IMR-90 (cell line): ENCODE measurements around the gene CHP2. TPM values are rescaled to one million over a fixed set of nuclear protein-coding genes. Genes with fewer than 3 reads are reported as not detected.
A peak's percentile ranks its signal among the peaks of the same experiment; 100 is the strongest.

ENCODE experiments used
- ATAC-seq: fragments of 200-7000 bp; cut with Tn5 transposase; 2 replicates; pipeline ENCODE4 v1.9.1; 2020; ENCODE audit warnings: low read depth, mild to moderate bottlenecking, moderate library complexity
- BruUV-seq: library from RNA; stranded (reverse); fragments of 400-500 nt; replicated peaks from 2 replicates; lab custom pipeline; 2021; lab: Mats Ljungman, UMichigan
- CTCF ChIA-PET: fragments of 300-600 bp; formaldehyde crosslinking; extraction: SDS; loops from one replicate; lab custom pipeline; 2021; ENCODE audit warnings: antibody characterized with exemption; lab: Yijun Ruan, JAX
- POLR2A ChIA-PET: fragments of 300-600 bp; sonication (Branson Sonifier 250); formaldehyde crosslinking; loops from one replicate; lab custom pipeline; 2022; ENCODE audit warnings: antibody characterized with exemption; ENCODE audit not compliant: unreplicated experiment; lab: Charles Lee
- DNase-seq: peaks from one replicate; pipeline ENCODE4 v3.0.0; 2013
- H2AFZ ChIP-seq: replicated peaks from 2 replicates; pipeline ENCODE3; 2013; ENCODE audit warnings: low read length, mild to moderate bottlenecking; ENCODE audit not compliant: poor library complexity
- H2AK5ac ChIP-seq: 2 replicates; pipeline ENCODE4 v1.6.1; 2013; ENCODE audit warnings: low read depth, low read length, inconsistent platforms
- H2AK9ac ChIP-seq: replicated peaks from 2 replicates; pipeline ENCODE3; 2013; ENCODE audit warnings: mild to moderate bottlenecking, low read depth, low read length, moderate library complexity; ENCODE audit not compliant: poor library complexity
- H2BK120ac ChIP-seq: 2 replicates; pipeline ENCODE4 v1.6.1; 2013; ENCODE audit warnings: low read depth, low read length, inconsistent platforms
- H2BK15ac ChIP-seq: 3 replicates; pipeline ENCODE4 v1.6.1; 2013; ENCODE audit warnings: low read depth, low read length, inconsistent platforms
- H2BK20ac ChIP-seq: 2 replicates; pipeline ENCODE4 v1.6.1; 2013; ENCODE audit warnings: low read depth, mild to moderate bottlenecking, inconsistent platforms, low read length, moderate library complexity
- H2BK5ac ChIP-seq: 2 replicates; pipeline ENCODE4 v1.6.1; 2013; ENCODE audit warnings: mild to moderate bottlenecking, low read depth, low read length, inconsistent platforms; ENCODE audit not compliant: poor library complexity, severe bottlenecking
- H3K14ac ChIP-seq: replicated peaks from 2 replicates; pipeline ENCODE4 v1.6.1; 2013; ENCODE audit warnings: low read depth, low read length, inconsistent platforms
- H3K18ac ChIP-seq: 2 replicates; pipeline ENCODE4 v1.6.1; 2013; ENCODE audit warnings: low read depth, low read length, control low read depth
- H3K23ac ChIP-seq: 2 replicates; pipeline ENCODE4 v1.6.1; 2013; ENCODE audit warnings: low read depth, low read length, inconsistent platforms
- H3K27ac ChIP-seq: 2 replicates; pipeline ENCODE4 v1.5.1; 2013; ENCODE audit warnings: mild to moderate bottlenecking, control low read depth, low read length; ENCODE audit not compliant: insufficient read depth
- H3K27me3 ChIP-seq: 2 replicates; pipeline ENCODE4 v1.6.1; 2013; ENCODE audit warnings: low read length; ENCODE audit not compliant: control insufficient read depth, insufficient read depth
- H3K36me3 ChIP-seq: 2 replicates; pipeline ENCODE4 v1.6.1; 2013; ENCODE audit warnings: low read length, mixed read lengths; ENCODE audit not compliant: control insufficient read depth, insufficient read depth
- H3K4ac ChIP-seq: 2 replicates; pipeline ENCODE4 v1.6.1; 2013; ENCODE audit warnings: low read depth, low read length, inconsistent platforms
- H3K4me1 ChIP-seq: 2 replicates; pipeline ENCODE4 v1.6.1; 2013; ENCODE audit warnings: low read length, mixed read lengths; ENCODE audit not compliant: control insufficient read depth, insufficient read depth
- H3K4me2 ChIP-seq: 2 replicates; pipeline ENCODE4 v1.6.1; 2013; ENCODE audit warnings: low read depth, mild to moderate bottlenecking, control low read depth, low read length, moderate library complexity
- H3K4me3 ChIP-seq: 2 replicates; pipeline ENCODE4 v1.5.1; 2013; ENCODE audit warnings: low read depth, mild to moderate bottlenecking, control low read depth, low read length, moderate library complexity; ENCODE audit not compliant: insufficient read depth
- H3K56ac ChIP-seq: 2 replicates; pipeline ENCODE4 v1.6.1; 2013; ENCODE audit warnings: low read length, inconsistent platforms; ENCODE audit not compliant: insufficient read depth; ENCODE audit errors: extremely low read depth
- H3K79me1 ChIP-seq, 2 experiments: 2 replicates each; pipeline ENCODE4 v1.6.1; 2013; ENCODE audit warnings: low read length in 2 of 2, inconsistent platforms in 1 of 2, low read depth in 1 of 2
- H3K9ac ChIP-seq: 2 replicates; pipeline ENCODE4 v1.6.1; 2013; ENCODE audit warnings: low read depth, low read length, control low read depth
- H3K9me1 ChIP-seq: 2 replicates; pipeline ENCODE4 v1.6.1; 2013; ENCODE audit warnings: low read length, inconsistent platforms; ENCODE audit not compliant: insufficient read depth
- H3K9me3 ChIP-seq: 2 replicates; pipeline ENCODE4 v1.6.1; 2013; ENCODE audit warnings: low read length; ENCODE audit not compliant: control insufficient read depth, insufficient read depth
- H4K20me1 ChIP-seq: 2 replicates; pipeline ENCODE4 v1.6.1; 2013; ENCODE audit warnings: low read length, inconsistent platforms; ENCODE audit not compliant: insufficient read depth
- H4K5ac ChIP-seq: 2 replicates; pipeline ENCODE4 v1.6.1; 2013; ENCODE audit warnings: mild to moderate bottlenecking, low read depth, low read length, control low read depth
- H4K8ac ChIP-seq, 2 experiments: 2 replicates each; pipeline ENCODE4 v1.6.1; 2013; ENCODE audit warnings: low read depth in 2 of 2, low read length in 2 of 2, control low read depth in 1 of 2, inconsistent platforms in 1 of 2
- H4K91ac ChIP-seq: 2 replicates; pipeline ENCODE4 v1.6.1; 2013; ENCODE audit warnings: low read depth, low read length, inconsistent platforms; ENCODE audit not compliant: insufficient read depth
- CEBPB ChIP-seq: IDR thresholded peaks from 2 replicates; pipeline ENCODE4 v1.6.1; 2012; ENCODE audit warnings: low read depth, low read length, improper control_type of control experiment
- MAZ ChIP-seq: IDR thresholded peaks from 2 replicates; pipeline ENCODE4 v1.6.1; 2012; ENCODE audit warnings: low read depth, mild to moderate bottlenecking, low read length, improper control_type of control experiment, moderate library complexity, borderline replicate concordance
- POLR2A ChIP-seq: IDR thresholded peaks from 2 replicates; pipeline ENCODE4 v1.6.1; 2012; ENCODE audit warnings: mild to moderate bottlenecking, low read depth, low read length
- RFX5 ChIP-seq: IDR thresholded peaks from 2 replicates; pipeline ENCODE4 v1.8.0; 2012; ENCODE audit warnings: low read depth, mild to moderate bottlenecking, low read length, moderate library complexity
- SMC3 ChIP-seq: fragments of 150-350 bp; IDR thresholded peaks from 2 replicates; pipeline ENCODE4 v1.6.1; 2016; ENCODE audit warnings: low read depth, mild to moderate bottlenecking, antibody characterized with exemption, low read length, moderate library complexity
- WGBS, 2 experiments: methylation state at CpG; one replicate each; pipeline versions ENCODE4 v1.1.5 to v1.1.7; 2013; ENCODE audit warnings: missing lambda C conversion rate in 2 of 2; ENCODE audit not compliant: insufficient read length in 1 of 2; ENCODE audit errors: extremely low coverage in 2 of 2; 5-methylcytosine and 5-hydroxymethylcytosine counted together
- dilution Hi-C: fragments of 300-500 bp; cut with HindIII; formaldehyde crosslinking; loops from one replicate; pipeline ENCODE4 v1.14.3; 2018; ENCODE audit warnings: low sequenced_read_pairs; ENCODE audit not compliant: unreplicated experiment
- in situ Hi-C: fragments of 300-500 bp; cut with MboI; formaldehyde crosslinking; loops from 3 replicates; pipeline ENCODE4 v1.14.3; 2019; ENCODE audit warnings: low sequenced_read_pairs, inconsistent platforms, mixed read lengths
- intact Hi-C: fragments of 100-400 bp; cut with micrococcal nuclease; formaldehyde crosslinking; loops from 2 replicates; pipeline ENCODE4 v1.10.0; 2022
- polyA plus RNA-seq, 3 experiments: library from polyadenylated mRNA; depleted of rRNA; stranded (reverse); fragments of >200 nt; gene quantifications; 2 replicates each; pipeline ENCODE4 v1.2.3, GENCODE V29; 2012; ENCODE audit warnings: low replicate concordance in 1 of 3
- total RNA-seq: library from RNA; depleted of rRNA; stranded (reverse); fragments of >200 nt; gene quantifications from 2 replicates; pipeline ENCODE4 v1.2.3, GENCODE V29; 2012

The CHP2 gene
- total and polyA plus RNA-seq, 2 of the 4 experiments (the other 2 are of a cell fraction): not detected

DNA sequence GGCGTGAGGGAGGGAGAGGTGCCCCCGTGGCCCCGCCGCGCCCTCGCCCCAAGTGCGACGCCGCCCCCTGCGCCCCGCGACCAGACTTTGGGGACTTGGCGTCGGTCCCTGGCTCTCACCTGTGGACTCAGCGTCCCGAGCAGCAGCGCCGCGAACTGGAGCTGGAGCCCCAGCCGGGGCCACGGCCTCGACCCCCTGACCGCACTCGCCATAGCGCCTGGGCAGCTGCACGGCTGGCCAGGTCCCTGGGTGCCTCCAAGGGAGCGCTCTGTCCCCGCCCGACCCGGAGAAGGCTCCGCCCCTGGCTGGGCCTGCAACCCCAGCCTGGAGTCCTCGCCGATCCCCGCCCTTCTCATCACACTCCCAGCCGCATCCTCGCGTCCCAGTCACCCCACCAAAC lies 41.9 kb upstream of the CHP2 start, which contains the start of gene ERN2:
Gene ERN2, minus strand, starts transcription at position 247 of the 400 bp plus-strand sequence. Its CDS starts 35 bp downstream, at position 212.
- H2BK20ac ChIP-seq: no peak within 1 kb of the TSS
- no peak within 1 kb of the TSS for H4K8ac ChIP-seq

More for the DNA sequence above, 41.9 kb upstream of the CHP2 start, which contains the start of gene ERN2:
- Histone ChIP-seq H4K91ac (no peak within 1 kb of the TSS), H3K23ac (no peak within 1 kb of the TSS), H3K27ac (no peak within 1 kb of the TSS), H3K56ac (no peak within 1 kb of the TSS), H3K4me3 (no peak within 1 kb of the TSS), H3K79me1 (no peaks in the 10 kb centered on the region), H3K4ac (no peak within 1 kb of the TSS), H3K9me1 (no peaks in the 10 kb centered on the region), H3K18ac (no peak within 1 kb of the TSS), H4K5ac (no peak within 1 kb of the TSS), H3K4me1 (no peaks in the 10 kb centered on the region), H2BK120ac (no peak within 1 kb of the TSS), H4K20me1 (no peaks in the 10 kb centered on the region), H2BK5ac (no peak within 1 kb of the TSS), H3K36me3 (no peaks in the 10 kb centered on the region), H3K27me3 (peaks cover 19% of the 10 kb centered on the region), H2AK9ac (peak within 1 kb of the TSS; percentile 28), H2AK5ac (no peak within 1 kb of the TSS), H2AFZ (peak within 1 kb of the TSS; percentile 67), H3K14ac (no peak within 1 kb of the TSS), H2BK15ac (no peak within 1 kb of the TSS), H3K9me3 (peaks cover 9% of the 10 kb centered on the region), H3K4me2 (0 out of 2 replicates have a peak within 1 kb of the TSS, but pooled peaks have one; percentile 17), H3K9ac (no peak within 1 kb of the TSS)
- CTCF ChIA-PET: interaction anchor here (0.6 kb wide), 1 partner anchor 650 kb away, joined by 3 read pairs; no protein-coding TSS in a partner anchor
- in situ Hi-C loops: no loop called here
- dilution Hi-C loops: no loop called here
- TF ChIP-seq SMC3 (no peak), RFX5 (no peak), POLR2A (no peak), MAZ (no peak), CEBPB (no peak)
- intact Hi-C loops: no loop called here
- no TSS peak for BruUV-seq
- ATAC-seq: peak; percentile 32; the same call in 1 of the 2 replicates
- 7% methylated on average over 3 of the region's 37 CpGs; no CpG with 5 or more reads in 1 of the 2 experiments for WGBS, 2 experiments
- POLR2A ChIA-PET: no interaction called here
- DNase-seq: no peak
